Measurements from ENCODE around the gene IRGC.

GRCh38 chr19:43769256-43769655 lies 53.4 kb downstream of the IRGC start:
- TF ChIP-seq, protein P1, sequence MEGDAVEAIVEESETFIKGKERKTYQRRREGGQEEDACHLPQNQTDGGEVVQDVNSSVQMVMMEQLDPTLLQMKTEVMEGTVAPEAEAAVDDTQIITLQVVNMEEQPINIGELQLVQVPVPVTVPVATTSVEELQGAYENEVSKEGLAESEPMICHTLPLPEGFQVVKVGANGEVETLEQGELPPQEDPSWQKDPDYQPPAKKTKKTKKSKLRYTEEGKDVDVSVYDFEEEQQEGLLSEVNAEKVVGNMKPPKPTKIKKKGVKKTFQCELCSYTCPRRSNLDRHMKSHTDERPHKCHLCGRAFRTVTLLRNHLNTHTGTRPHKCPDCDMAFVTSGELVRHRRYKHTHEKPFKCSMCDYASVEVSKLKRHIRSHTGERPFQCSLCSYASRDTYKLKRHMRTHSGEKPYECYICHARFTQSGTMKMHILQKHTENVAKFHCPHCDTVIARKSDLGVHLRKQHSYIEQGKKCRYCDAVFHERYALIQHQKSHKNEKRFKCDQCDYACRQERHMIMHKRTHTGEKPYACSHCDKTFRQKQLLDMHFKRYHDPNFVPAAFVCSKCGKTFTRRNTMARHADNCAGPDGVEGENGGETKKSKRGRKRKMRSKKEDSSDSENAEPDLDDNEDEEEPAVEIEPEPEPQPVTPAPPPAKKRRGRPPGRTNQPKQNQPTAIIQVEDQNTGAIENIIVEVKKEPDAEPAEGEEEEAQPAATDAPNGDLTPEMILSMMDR (IDR thresholded peaks at IDR 0.05; ENCODE audit: extremely low read depth in 1 of 2, insufficient read depth in 1 of 2, low read depth in 1 of 2, low read length in 2 of 2) = no peak
- TF ChIP-seq POLR2A (IDR thresholded peaks at IDR 0.05; ENCODE audit: low read depth, low read length) (no peak), EZH2 (IDR thresholded peaks at IDR 0.05; ENCODE audit: borderline replicate concordance, low read depth, low read length, severe bottlenecking) (no peak), POLR2AphosphoS5 (IDR thresholded peaks at IDR 0.05; ENCODE audit: insufficient read depth, low read depth, low read length) (no peak)

Data from endothelial cell of umbilical vein (primary cell).